Natural killer cell (primary cell): ENCODE measurements around the gene EXOC3L1. TPM values are rescaled to one million over a fixed set of nuclear protein-coding genes. Genes with fewer than 3 reads are reported as not detected.

Source experiments
- ATAC-seq, 3 donors: fragments of 150-1000 bp in 2 of 3; fragments of 200-7000 bp in 1 of 3; cut with Tn5 transposase; 1 replicate in 1 of 3; 2 replicates in 2 of 3; pipeline ENCODE4 v1.10.0; 2021; ENCODE audit warnings: mild to moderate bottlenecking in 2 of 3, moderate library complexity in 2 of 3
- DNase-seq, 2 donors: peaks; one replicate each; pipeline versions ENCODE4 v3.0.0 to v3.0.0-alpha.2; 2013 to 2021; ENCODE audit warnings: mixed read lengths in 1 of 2
- H3K27ac ChIP-seq: one replicate; pipeline ENCODE4 v1.5.1; 2013; ENCODE audit warnings: mild to moderate bottlenecking, low read length
- H3K27me3 ChIP-seq: one replicate; pipeline ENCODE4 v1.6.1; 2013; ENCODE audit warnings: low read length; ENCODE audit not compliant: control insufficient read depth, insufficient read depth
- H3K36me3 ChIP-seq: one replicate; pipeline ENCODE4 v1.6.1; 2013; ENCODE audit warnings: low read length; ENCODE audit not compliant: control insufficient read depth, insufficient read depth
- H3K4me1 ChIP-seq: one replicate; pipeline ENCODE4 v1.6.1; 2013; ENCODE audit warnings: low read length; ENCODE audit not compliant: control insufficient read depth, insufficient read depth
- H3K4me3 ChIP-seq: one replicate; pipeline ENCODE4 v1.5.1; 2013; ENCODE audit warnings: low read length
- H3K9me3 ChIP-seq: one replicate; pipeline ENCODE4 v1.6.1; 2013; ENCODE audit warnings: low read length; ENCODE audit not compliant: control insufficient read depth, insufficient read depth
- H3K27ac Mint-ChIP-seq, 2 donors: one replicate each; pipeline ENCODE4 v1.8.0; 2022; ENCODE audit warnings: mild to moderate bottlenecking in 2 of 2, mixed read lengths in 2 of 2, moderate library complexity in 1 of 2
- H3K27me3 Mint-ChIP-seq, 2 donors: one replicate each; pipeline ENCODE4 v1.8.0; 2022; ENCODE audit warnings: low read depth in 2 of 2, mixed read lengths in 2 of 2
- H3K36me3 Mint-ChIP-seq: one replicate; pipeline ENCODE4 v1.8.0; 2022; ENCODE audit warnings: mixed read lengths
- H3K4me1 Mint-ChIP-seq, 2 donors: one replicate each; pipeline ENCODE4 v1.8.0; 2022; ENCODE audit warnings: mixed read lengths in 2 of 2
- H3K4me3 Mint-ChIP-seq: one replicate; pipeline ENCODE4 v1.8.0; 2022; ENCODE audit warnings: mild to moderate bottlenecking, moderate library complexity, mixed read lengths
- H3K9me3 Mint-ChIP-seq, 2 donors: one replicate each; pipeline ENCODE4 v1.8.0; 2022; ENCODE audit warnings: mixed read lengths in 2 of 2
- WGBS: methylation state at CpG from one replicate; pipeline ENCODE4 v1.1.7; 2013; ENCODE audit warnings: missing lambda C conversion rate; ENCODE audit not compliant: insufficient coverage; 5-methylcytosine and 5-hydroxymethylcytosine counted together
- intact Hi-C: fragments of 100-400 bp; cut with micrococcal nuclease; formaldehyde crosslinking; loops from one replicate; pipeline ENCODE4 v1.14.2; 2022
- total RNA-seq, 4 donors: library from RNA; stranded (reverse); fragments of 120-200 nt in 1 of 4; gene quantifications; one replicate each; pipeline versions ENCODE4 v1.2.3 to v1.2.4, GENCODE V29; 2013 to 2022
- TF ChIP-seq, protein P1 (sequence below): fragments of 200-600 bp; IDR thresholded peaks from one replicate; pipeline ENCODE4 v1.8.0; 2022; ENCODE audit warnings: antibody characterized with exemption

The EXOC3L1 gene
- total RNA-seq, 3 donors from 2014 or later (not counting 1 experiment from before 2014, with no cell fraction given): not detected

- Mint-ChIP-seq H3K4me3 (no peak overlapping the region), H3K9me3 (no peaks in the 10 kb centered on the region), H3K36me3 (no peaks in the 10 kb centered on the region), H3K27me3 (no peaks in the 10 kb centered on the region), H3K27ac (no peak overlapping the region), H3K4me1 (peaks cover 28 to 34% of the 10 kb centered on the region in 2 donors)
- TF ChIP-seq, protein P1, sequence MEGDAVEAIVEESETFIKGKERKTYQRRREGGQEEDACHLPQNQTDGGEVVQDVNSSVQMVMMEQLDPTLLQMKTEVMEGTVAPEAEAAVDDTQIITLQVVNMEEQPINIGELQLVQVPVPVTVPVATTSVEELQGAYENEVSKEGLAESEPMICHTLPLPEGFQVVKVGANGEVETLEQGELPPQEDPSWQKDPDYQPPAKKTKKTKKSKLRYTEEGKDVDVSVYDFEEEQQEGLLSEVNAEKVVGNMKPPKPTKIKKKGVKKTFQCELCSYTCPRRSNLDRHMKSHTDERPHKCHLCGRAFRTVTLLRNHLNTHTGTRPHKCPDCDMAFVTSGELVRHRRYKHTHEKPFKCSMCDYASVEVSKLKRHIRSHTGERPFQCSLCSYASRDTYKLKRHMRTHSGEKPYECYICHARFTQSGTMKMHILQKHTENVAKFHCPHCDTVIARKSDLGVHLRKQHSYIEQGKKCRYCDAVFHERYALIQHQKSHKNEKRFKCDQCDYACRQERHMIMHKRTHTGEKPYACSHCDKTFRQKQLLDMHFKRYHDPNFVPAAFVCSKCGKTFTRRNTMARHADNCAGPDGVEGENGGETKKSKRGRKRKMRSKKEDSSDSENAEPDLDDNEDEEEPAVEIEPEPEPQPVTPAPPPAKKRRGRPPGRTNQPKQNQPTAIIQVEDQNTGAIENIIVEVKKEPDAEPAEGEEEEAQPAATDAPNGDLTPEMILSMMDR: no peak
- peaks cover 4% of the 10 kb centered on the region for H3K36me3 ChIP-seq
- 54% methylated on average over 3 of the region's 3 CpGs for WGBS
- DNase-seq (no peak), ATAC-seq (no peak)
- H3K27me3 ChIP-seq: no peaks in the 10 kb centered on the region
- H3K27ac ChIP-seq: no peak overlapping the region
- intact Hi-C loops: no loop called here
- H3K4me1 ChIP-seq: peaks cover 26% of the 10 kb centered on the region
- H3K4me3 ChIP-seq: no peak overlapping the region
- no peaks in the 10 kb centered on the region for H3K9me3 ChIP-seq
These were observed 34.1 kb upstream of the EXOC3L1 start for GRCh38 chr16:67223992-67224391.

DNA sequence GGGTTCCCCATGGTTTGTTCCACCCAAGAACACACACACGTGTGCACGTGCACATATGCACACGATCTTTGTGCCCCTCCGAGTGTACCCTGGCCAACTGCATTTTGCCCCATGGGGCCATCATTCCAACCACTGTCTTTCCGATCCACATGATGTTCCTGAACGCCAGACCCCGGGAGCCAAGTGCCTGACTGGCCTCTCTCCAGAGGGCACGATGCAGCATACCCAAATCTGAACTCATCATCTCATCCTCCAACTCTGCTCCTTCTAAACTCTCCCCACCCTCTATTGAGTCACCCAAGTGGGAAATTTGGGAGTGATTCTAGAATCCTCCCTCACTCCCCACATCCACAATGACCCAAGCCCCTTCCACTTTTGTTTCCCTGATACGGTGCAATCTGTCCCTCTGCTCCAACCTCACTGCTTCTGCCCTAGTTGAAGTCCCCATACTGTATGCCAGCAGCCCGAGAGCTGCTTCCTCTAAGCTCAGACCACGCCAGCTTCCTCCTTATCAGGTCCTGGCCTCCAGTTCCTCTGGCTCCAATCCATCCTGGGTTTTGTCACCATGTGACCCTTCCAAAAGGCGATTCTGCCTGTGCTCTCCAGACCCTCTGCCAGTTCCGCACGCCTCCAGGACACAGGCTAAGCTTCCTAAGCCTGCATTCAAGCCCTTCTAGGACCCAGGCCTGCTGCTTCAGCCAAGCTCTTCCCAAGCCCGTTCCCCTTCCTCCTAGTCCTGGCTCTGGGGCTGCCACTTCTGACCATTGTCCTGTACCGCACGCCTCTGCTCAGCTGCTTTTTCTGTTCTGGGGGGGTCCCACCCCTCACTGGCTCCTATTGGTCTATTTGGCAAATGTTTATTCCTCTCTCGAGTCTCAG, 26.9 kb upstream of the EXOC3L1 start:
- no peak for ATAC-seq
- no peak overlapping the region for H3K27ac Mint-ChIP-seq
- DNase-seq: no peak
- Histone ChIP-seq H3K9me3 (no peaks in the 10 kb centered on the region), H3K4me3 (no peak overlapping the region), H3K4me1 (no peaks in the 10 kb centered on the region), H3K36me3 (no peaks in the 10 kb centered on the region), H3K27ac (no peak overlapping the region), H3K27me3 (no peaks in the 10 kb centered on the region)
- 57% methylated on average over 18 of the region's 18 CpGs for WGBS
- H3K9me3 Mint-ChIP-seq: no peaks in the 10 kb centered on the region
- no peaks in the 10 kb centered on the region for H3K36me3 Mint-ChIP-seq
- intact Hi-C loops: no loop called here
- TF ChIP-seq, protein P1: no peak
- peaks cover 0 to 11% of the 10 kb centered on the region in 2 donors for H3K4me1 Mint-ChIP-seq
- H3K4me3 Mint-ChIP-seq: no peak overlapping the region
- H3K27me3 Mint-ChIP-seq: no peaks in the 10 kb centered on the region

- no peak overlapping the region for H3K27ac Mint-ChIP-seq
- intact Hi-C loops: no loop called here
- H3K36me3 ChIP-seq: no peaks in the 10 kb centered on the region
These were observed 25.8 kb upstream of the EXOC3L1 start for GRCh38 chr16:67215706-67216105.

More at GRCh38 chr16:67215706-67216105, 25.8 kb upstream of the EXOC3L1 start:
- H3K9me3 Mint-ChIP-seq: no peaks in the 10 kb centered on the region
- Histone ChIP-seq H3K4me1 (no peaks in the 10 kb centered on the region), H3K4me3 (no peak overlapping the region), H3K27ac (no peak overlapping the region), H3K9me3 (no peaks in the 10 kb centered on the region), H3K27me3 (no peaks in the 10 kb centered on the region)
- TF ChIP-seq, protein P1: no peak
- H3K27me3 Mint-ChIP-seq: no peaks in the 10 kb centered on the region
- no peaks in the 10 kb centered on the region for H3K36me3 Mint-ChIP-seq
- DNase-seq (no peak), ATAC-seq (no peak)
- H3K4me3 Mint-ChIP-seq: no peak overlapping the region
- peaks cover 0 to 17% of the 10 kb centered on the region in 2 donors for H3K4me1 Mint-ChIP-seq
- WGBS: 72% methylated on average over 5 of the region's 5 CpGs
